Endothelial cell of umbilical vein (primary cell): ENCODE measurements around the gene SBSN. TPM values are rescaled to one million over a fixed set of nuclear protein-coding genes. Genes with fewer than 3 reads are reported as not detected.

ENCODE experiments used
- BruUV-seq: library from RNA; stranded (reverse); fragments of 400-500 nt; replicated peaks from 2 replicates; lab custom pipeline; 2021; lab: Mats Ljungman, UMichigan
- CTCF ChIA-PET: fragments of 300-600, 350-600 bp; sonication (Branson Sonifier 250); formaldehyde crosslinking; loops from one replicate; lab custom pipeline; 2021; ENCODE audit warnings: antibody characterized with exemption, inconsistent platforms; lab: Charles Lee
- POLR2A ChIA-PET: fragments of 300-600, 350-600 bp; sonication (Branson Sonifier 250); formaldehyde crosslinking; loops from one replicate; lab custom pipeline; 2021; ENCODE audit warnings: antibody characterized with exemption, inconsistent platforms; lab: Charles Lee
- DNase-seq: peaks from one replicate; pipeline ENCODE4 v3.0.0-alpha.2; 2011; ENCODE audit warnings: low read depth, low spot score
- FAIRE-seq: peaks from 2 replicates; lab custom pipeline; 2011; peaks lifted over from hg19 to GRCh38; lab: Jason Lieb, UNC
- H2AFZ ChIP-seq: 2 replicates; pipeline ENCODE4 v1.6.0; 2012; ENCODE audit warnings: low read depth, low read length, control low read depth, inconsistent platforms
- H3K27ac ChIP-seq: 2 replicates; pipeline ENCODE4 v1.5.1; 2011; ENCODE audit warnings: low read depth, mild to moderate bottlenecking, control low read depth, low read length, moderate library complexity; ENCODE audit not compliant: insufficient read depth
- H3K27me3 ChIP-seq, 2 experiments: 2 replicates each; pipeline versions ENCODE4 v1.6.0 to v1.6.1; 2011; ENCODE audit warnings: low read length in 2 of 2, mixed read lengths in 1 of 2; ENCODE audit not compliant: control insufficient read depth in 2 of 2, insufficient read depth in 2 of 2
- H3K36me3 ChIP-seq, 2 experiments: 2 replicates in 1 of 2; 3 replicates in 1 of 2; pipeline ENCODE4 v1.5.1; 2011; ENCODE audit warnings: low read length in 2 of 2, mild to moderate bottlenecking in 1 of 2, moderate library complexity in 1 of 2; ENCODE audit not compliant: control insufficient read depth in 2 of 2, insufficient read depth in 2 of 2; ENCODE audit errors: extremely low read depth in 1 of 2
- H3K4me1 ChIP-seq: 3 replicates; pipeline ENCODE4 v1.5.1; 2011; ENCODE audit warnings: mild to moderate bottlenecking, low read length; ENCODE audit not compliant: control insufficient read depth, insufficient read depth; ENCODE audit errors: extremely low read depth
- H3K4me2 ChIP-seq: 2 replicates; pipeline ENCODE4 v1.6.1; 2011; ENCODE audit warnings: low read length, control low read depth, mixed read lengths; ENCODE audit not compliant: insufficient read depth
- H3K4me3 ChIP-seq, 3 experiments: fragments of 200-600 bp in 1 of 3; sonication (generic), shearing (Covaris generic) in 1 of 3; replicated peaks in 1 of 3; 2 replicates each; pipeline ENCODE4 v1.5.1; 2011 to 2016; ENCODE audit warnings: control low read depth in 3 of 3, low read length in 3 of 3, mild to moderate bottlenecking in 2 of 3, inconsistent platforms in 1 of 3, low read depth in 1 of 3, moderate library complexity in 1 of 3; ENCODE audit not compliant: insufficient read depth in 1 of 3
- H3K79me2 ChIP-seq: 2 replicates; pipeline ENCODE4 v1.6.0; 2012; ENCODE audit warnings: low read length, inconsistent platforms; ENCODE audit not compliant: control insufficient read depth, insufficient read depth
- H3K9ac ChIP-seq: replicated peaks from 2 replicates; pipeline ENCODE3; 2011; ENCODE audit warnings: low read length, control low read depth; ENCODE audit not compliant: insufficient read depth; ENCODE audit errors: extremely low read depth
- H3K9me1 ChIP-seq: replicated peaks from 3 replicates; pipeline ENCODE4 v1.6.0; 2011; ENCODE audit warnings: mild to moderate bottlenecking, low read length; ENCODE audit not compliant: control insufficient read depth, insufficient read depth; ENCODE audit errors: extremely low read depth
- H3K9me3 ChIP-seq: replicated peaks from 2 replicates; pipeline ENCODE4 v1.5.1; 2012; ENCODE audit warnings: low read length, inconsistent platforms; ENCODE audit not compliant: control insufficient read depth, insufficient read depth
- H4K20me1 ChIP-seq: replicated peaks from 2 replicates; pipeline ENCODE3; 2011; ENCODE audit warnings: mild to moderate bottlenecking, low read length; ENCODE audit not compliant: control insufficient read depth, insufficient read depth; ENCODE audit errors: extremely low read depth
- CTCF ChIP-seq, 2 donors: IDR thresholded peaks; 1 replicate in 1 of 2; 2 replicates in 1 of 2; pipeline ENCODE4 v1.5.1; 2011; ENCODE audit warnings: low read length in 2 of 2, mild to moderate bottlenecking in 2 of 2, moderate library complexity in 2 of 2, control low read depth in 1 of 2, inconsistent platforms in 1 of 2, low read depth in 1 of 2; ENCODE audit not compliant: insufficient read depth in 1 of 2; ENCODE audit errors: extremely low read depth in 1 of 2
- EZH2 ChIP-seq: IDR thresholded peaks from 2 replicates; pipeline ENCODE4 v1.6.1; 2012; ENCODE audit warnings: borderline replicate concordance, low read depth, mild to moderate bottlenecking, moderate library complexity, low read length, inconsistent platforms; ENCODE audit not compliant: severe bottlenecking
- FOS ChIP-seq: IDR thresholded peaks from 2 replicates; pipeline ENCODE4 v1.6.1; 2011; ENCODE audit warnings: mild to moderate bottlenecking, low read length, moderate library complexity, borderline replicate concordance; ENCODE audit not compliant: insufficient read depth
- GATA2 ChIP-seq: IDR thresholded peaks from 2 replicates; pipeline ENCODE4 v1.7.0; 2011; ENCODE audit warnings: low read depth, mild to moderate bottlenecking, moderate library complexity, mixed read lengths, low read length; ENCODE audit not compliant: insufficient read length, insufficient read depth
- JUN ChIP-seq: IDR thresholded peaks from 2 replicates; pipeline ENCODE4 v1.6.1; 2011; ENCODE audit warnings: borderline replicate concordance, low read depth; ENCODE audit not compliant: insufficient read length, insufficient read depth
- MYC ChIP-seq: IDR thresholded peaks from one replicate; pipeline ENCODE4 v1.6.1; 2011; ENCODE audit warnings: mild to moderate bottlenecking, low read depth, low read length
- POLR2A ChIP-seq: IDR thresholded peaks from 2 replicates; pipeline ENCODE4 v1.6.1; 2012; ENCODE audit warnings: low read depth, mild to moderate bottlenecking, control low read depth, low read length
- POLR2AphosphoS5 ChIP-seq: IDR thresholded peaks from 2 replicates; pipeline ENCODE4 v1.6.1; 2012; ENCODE audit warnings: low read depth, mild to moderate bottlenecking, control low read depth, low read length, moderate library complexity; ENCODE audit not compliant: insufficient read depth
- dilution Hi-C: fragments of 300-500 bp; cut with MboI; formaldehyde crosslinking; loops from one replicate; pipeline ENCODE4 v1.15.0; 2019; ENCODE audit warnings: low sequenced_read_pairs; ENCODE audit not compliant: extremely low pct_ligation_motif_present
- intact Hi-C: fragments of 100-400 bp; cut with micrococcal nuclease; formaldehyde crosslinking; loops from one replicate; pipeline ENCODE4 v1.10.0; 2022
- polyA plus RNA-seq, 4 experiments: library from polyadenylated mRNA; depleted of rRNA in 3 of 4; stranded (reverse) in 3 of 4; unstranded in 1 of 4; fragments of >200 nt; gene quantifications; 2 replicates each; pipeline versions ENCODE4 v1.2.1 to v1.2.3, GENCODE V29; 2011 to 2012; ENCODE audit warnings: missing spikeins in 1 of 4
- total RNA-seq: library from RNA; stranded (reverse); gene quantifications from 2 replicates; pipeline ENCODE4 v1.2.3, GENCODE V29; 2021
- TF ChIP-seq, protein P1 (sequence below): IDR thresholded peaks from 2 replicates; pipeline ENCODE4 v1.6.1; 2011; ENCODE audit not compliant: insufficient read depth, insufficient read length

The SBSN gene
- total and polyA plus RNA-seq, 2 donors (not counting 3 experiments of a cell fraction or from before 2014, with no cell fraction given): not detected

DNA sequence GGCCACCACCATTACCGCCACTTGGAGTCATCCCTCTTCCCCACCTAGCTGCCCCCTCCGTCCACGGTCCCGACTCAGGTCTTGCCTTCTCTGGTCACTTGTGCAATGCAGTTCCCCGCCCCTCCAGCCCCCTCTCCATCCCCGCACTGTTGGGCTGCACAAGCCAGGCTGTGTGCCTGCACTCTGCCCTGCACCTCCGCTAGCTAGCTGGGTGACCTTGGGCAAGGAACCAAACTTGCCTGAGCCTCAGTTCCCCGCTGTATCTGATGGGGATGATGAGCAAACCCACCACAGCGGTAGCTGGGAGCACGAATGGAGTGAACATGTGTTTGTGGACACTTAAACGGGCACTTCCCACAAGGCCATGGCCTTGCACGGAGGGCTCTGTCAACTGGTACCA is 11.7 kb upstream of the SBSN start:
- Histone ChIP-seq H3K4me2 (no peak overlapping the region), H3K27me3 (peaks cover 0 to 1% of the 10 kb centered on the region in 2 experiments), H3K36me3 (no peaks in the 10 kb centered on the region), H3K27ac (no peak overlapping the region), H3K9ac (no peak overlapping the region), H3K9me1 (no peaks in the 10 kb centered on the region), H3K79me2 (peaks cover 4% of the 10 kb centered on the region), H3K4me1 (peaks cover 6% of the 10 kb centered on the region), H4K20me1 (no peaks in the 10 kb centered on the region), H2AFZ (no peak overlapping the region), H3K4me3 (no peak overlapping the region), H3K9me3 (no peaks in the 10 kb centered on the region)
- POLR2A ChIA-PET: no interaction called here
- FAIRE-seq (no peak), DNase-seq (no peak)
- BruUV-seq: no TSS peak
- intact Hi-C loops (no loop called here), dilution Hi-C loops (no loop called here)
- CTCF ChIA-PET: no interaction called here
- TF ChIP-seq GATA2 (no peak), POLR2A (no peak), FOS (no peak), POLR2AphosphoS5 (no peak), MYC (no peak), JUN (no peak), EZH2 (no peak), CTCF (IDR thresholded peaks at IDR 0.05; ENCODE audit: extremely low read depth in 1 of 2, insufficient read depth in 1 of 2, low read depth in 1 of 2, low read length in 2 of 2) (no peak)
- TF ChIP-seq, protein P1, sequence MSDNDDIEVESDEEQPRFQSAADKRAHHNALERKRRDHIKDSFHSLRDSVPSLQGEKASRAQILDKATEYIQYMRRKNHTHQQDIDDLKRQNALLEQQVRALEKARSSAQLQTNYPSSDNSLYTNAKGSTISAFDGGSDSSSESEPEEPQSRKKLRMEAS: no peak
